Hepatocyte (in vitro differentiated cells): ENCODE data around the gene BIRC2.

Source experiments
- CTCF ChIP-seq: fragments of 200-600 bp; sonication (generic); IDR thresholded peaks from 2 replicates; pipeline ENCODE4 v1.5.1; 2016; ENCODE audit warnings: antibody characterized with exemption, mild to moderate bottlenecking; ENCODE audit not compliant: poor library complexity
- EZH2phosphoT487 ChIP-seq: fragments of 200-600 bp; sonication (generic); IDR thresholded peaks from one replicate; pipeline ENCODE4 v1.6.1; 2018; ENCODE audit warnings: antibody characterized with exemption, mild to moderate bottlenecking, low read depth, moderate library complexity; ENCODE audit not compliant: unreplicated experiment, severe bottlenecking

- TF ChIP-seq CTCF (no peak), EZH2phosphoT487 (no peak)
Observed at GRCh38 chr11:102306048-102306597, 40.9 kb upstream of the BIRC2 start.
